GM12872 (cell line): ENCODE results near the gene HMG20B.
A peak's percentile ranks its signal among the peaks of the same experiment; 100 is the strongest.

Experiments used
- TF ChIP-seq, protein P1 (sequence below): IDR thresholded peaks from 3 replicates; pipeline ENCODE4 v1.5.1; 2011; ENCODE audit warnings: low read depth, mild to moderate bottlenecking, low read length, moderate library complexity; ENCODE audit not compliant: insufficient read depth

HMG20B gene

GRCh38 chr19:3572855-3573161 lies at the start of gene HMG20B:
Gene HMG20B (plus strand): TSS chr19:3572944. CDS start chr19:3573310, 366 bp downstream.
- TF ChIP-seq, protein P1, sequence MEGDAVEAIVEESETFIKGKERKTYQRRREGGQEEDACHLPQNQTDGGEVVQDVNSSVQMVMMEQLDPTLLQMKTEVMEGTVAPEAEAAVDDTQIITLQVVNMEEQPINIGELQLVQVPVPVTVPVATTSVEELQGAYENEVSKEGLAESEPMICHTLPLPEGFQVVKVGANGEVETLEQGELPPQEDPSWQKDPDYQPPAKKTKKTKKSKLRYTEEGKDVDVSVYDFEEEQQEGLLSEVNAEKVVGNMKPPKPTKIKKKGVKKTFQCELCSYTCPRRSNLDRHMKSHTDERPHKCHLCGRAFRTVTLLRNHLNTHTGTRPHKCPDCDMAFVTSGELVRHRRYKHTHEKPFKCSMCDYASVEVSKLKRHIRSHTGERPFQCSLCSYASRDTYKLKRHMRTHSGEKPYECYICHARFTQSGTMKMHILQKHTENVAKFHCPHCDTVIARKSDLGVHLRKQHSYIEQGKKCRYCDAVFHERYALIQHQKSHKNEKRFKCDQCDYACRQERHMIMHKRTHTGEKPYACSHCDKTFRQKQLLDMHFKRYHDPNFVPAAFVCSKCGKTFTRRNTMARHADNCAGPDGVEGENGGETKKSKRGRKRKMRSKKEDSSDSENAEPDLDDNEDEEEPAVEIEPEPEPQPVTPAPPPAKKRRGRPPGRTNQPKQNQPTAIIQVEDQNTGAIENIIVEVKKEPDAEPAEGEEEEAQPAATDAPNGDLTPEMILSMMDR: no peak

GRCh38 chr19:3523361-3524077 lies 49.2 kb upstream of the HMG20B start:
- TF ChIP-seq, protein P1: no peak

DNA sequence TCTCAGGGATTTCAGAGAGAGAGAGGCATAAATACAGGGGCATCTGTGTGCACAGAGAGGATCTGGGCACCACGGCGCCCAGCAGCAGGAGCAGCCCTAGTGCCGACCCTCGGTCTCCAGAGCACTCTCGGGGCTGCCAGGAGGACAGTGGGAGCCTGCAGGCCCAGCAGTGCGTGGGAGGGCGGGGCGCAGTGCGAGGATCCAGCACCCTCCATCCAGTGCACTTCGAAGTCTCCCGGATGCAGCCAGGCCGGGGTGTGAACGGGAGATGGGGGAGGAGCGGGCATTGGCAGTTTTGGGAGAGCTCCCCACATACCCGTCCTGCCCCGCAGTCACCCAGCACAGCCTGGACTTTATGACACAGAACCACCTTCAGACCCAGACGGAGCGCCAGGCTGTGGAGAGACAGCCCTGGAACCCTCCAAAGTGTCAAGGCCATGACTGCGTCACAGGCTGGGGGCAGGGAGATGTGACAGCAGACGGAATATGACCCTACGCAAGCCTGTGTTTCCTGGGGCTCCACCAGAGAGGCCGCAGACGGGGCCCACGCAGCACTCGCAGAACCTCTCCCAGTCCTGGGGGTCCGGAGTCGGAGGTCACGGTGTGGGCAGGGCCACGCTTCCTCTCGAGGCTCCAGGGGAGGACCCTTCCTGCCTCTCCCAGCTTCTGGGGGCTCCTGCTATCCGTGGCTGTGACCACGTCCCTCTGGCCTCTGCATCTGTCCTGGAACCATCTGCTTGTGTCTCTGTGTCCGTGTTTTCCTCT lies 48.5 kb upstream of the HMG20B start:
- TF ChIP-seq, protein P1: no peak

DNA sequence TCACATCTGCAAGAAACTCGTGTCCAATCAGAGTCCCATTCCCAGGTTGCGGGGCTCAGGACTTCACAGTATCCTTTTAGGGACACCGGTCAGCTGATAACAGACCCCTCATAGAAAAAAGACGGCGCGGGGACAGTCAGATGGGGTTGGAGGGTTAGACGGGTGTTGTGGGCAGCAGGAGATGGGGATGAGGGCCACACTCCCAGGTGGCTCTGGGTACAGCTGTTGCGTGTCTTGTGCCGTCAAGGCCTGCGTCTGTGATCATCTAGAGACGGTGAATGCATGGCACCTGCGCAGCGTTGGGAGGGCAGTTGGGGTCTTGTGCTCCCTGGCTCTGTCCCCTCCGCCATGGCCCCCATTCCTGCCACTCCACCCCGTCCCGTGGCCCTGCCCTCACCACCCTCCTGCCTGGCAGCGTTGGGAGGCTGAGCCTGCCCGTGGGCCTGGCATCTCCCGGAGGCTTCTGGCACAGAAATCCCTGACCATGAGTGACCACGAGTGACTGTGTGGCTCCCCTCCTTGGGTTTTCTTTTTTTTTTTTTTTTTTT lies 47.8 kb upstream of the HMG20B start:
- TF ChIP-seq, protein P1: no peak

DNA sequence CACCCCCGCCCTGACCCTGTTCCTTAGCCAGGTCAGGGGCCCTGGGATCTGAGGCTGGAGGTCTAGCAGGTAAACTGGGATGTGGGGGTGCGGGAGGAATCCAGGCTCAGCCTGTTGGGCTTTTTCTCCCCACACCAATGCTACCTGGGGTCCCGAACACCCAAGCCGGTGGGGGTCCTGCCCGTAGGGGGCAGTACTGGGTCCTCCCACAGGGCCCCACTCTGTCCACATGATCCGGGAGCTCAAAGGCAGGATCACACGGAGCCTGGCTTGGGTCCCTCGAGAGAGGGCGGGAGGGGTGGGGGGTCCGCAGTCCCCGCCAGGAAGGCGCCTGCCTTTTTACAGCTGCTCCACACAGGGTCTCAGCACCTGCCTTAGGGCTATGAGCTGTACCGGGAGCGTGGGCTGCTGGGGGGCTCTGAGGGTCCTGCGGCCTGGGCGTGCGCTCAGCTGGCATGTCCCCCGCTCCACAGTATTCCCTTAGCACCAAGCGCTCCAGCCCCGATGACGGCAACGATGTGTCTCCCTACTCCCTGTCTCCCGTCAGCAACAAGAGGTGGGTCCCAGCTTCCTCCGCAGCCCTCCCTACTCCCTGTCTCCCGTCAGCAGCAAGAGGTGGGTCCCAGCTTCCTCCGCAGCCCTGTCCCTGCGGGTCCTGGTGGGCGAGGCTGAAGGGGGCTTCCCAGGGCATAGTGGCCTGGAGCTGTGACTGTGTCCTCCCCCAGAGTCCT lies 46.1 kb upstream of the HMG20B start:
- TF ChIP-seq, protein P1: 0 out of 3 replicates have a peak, but pooled peaks have one; percentile 8

DNA sequence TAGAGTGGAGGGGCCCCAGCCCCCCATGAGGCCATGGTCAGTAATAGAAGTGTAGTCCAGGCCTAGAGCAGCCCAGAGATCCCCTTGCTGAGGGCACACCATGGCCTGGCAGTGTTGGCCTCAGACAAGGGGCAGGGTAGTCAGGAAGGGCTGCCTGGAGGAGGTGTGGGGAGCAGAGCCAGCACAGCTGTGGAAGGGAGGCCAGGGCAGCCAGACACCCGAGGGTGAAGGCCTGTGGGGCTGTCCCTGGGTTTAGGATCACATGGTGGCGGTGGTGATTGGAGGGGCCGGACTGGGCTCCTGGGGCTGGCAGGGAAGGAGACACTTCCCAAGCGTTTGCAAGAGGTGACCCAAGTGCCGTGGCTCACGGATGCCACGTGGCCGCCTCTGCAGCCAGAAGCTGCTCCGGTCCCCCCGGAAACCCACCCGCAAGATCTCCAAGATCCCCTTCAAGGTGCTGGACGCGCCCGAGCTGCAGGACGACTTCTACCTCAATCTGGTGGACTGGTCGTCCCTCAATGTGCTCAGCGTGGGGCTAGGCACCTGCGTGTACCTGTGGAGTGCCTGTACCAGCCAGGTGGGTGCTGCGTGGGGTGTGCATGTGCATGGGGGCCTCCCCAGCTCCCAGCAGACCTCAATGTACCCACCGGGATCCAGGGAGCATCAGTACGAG lies 45.4 kb upstream of the HMG20B start:
- TF ChIP-seq, protein P1: no peak
